Caco-2 (cell line): ENCODE data around the gene PPP1R13B. TPM values are rescaled to one million over a fixed set of nuclear protein-coding genes. Genes with fewer than 3 reads are reported as not detected.
A peak's percentile ranks its signal among the peaks of the same experiment; 100 is the strongest.

Source experiments
- BruUV-seq: library from RNA; stranded (reverse); fragments of 400-500 nt; replicated peaks from 2 replicates; lab custom pipeline; 2021; lab: Mats Ljungman, UMichigan
- CTCF ChIA-PET: fragments of 300-600 bp; sonication (Branson Sonifier 250); formaldehyde crosslinking; loops from one replicate; lab custom pipeline; 2022; ENCODE audit warnings: antibody characterized with exemption; lab: Charles Lee
- POLR2A ChIA-PET: fragments of 300-600 bp; sonication (Branson Sonifier 250); formaldehyde crosslinking; loops from one replicate; lab custom pipeline; 2022; ENCODE audit warnings: antibody characterized with exemption; lab: Charles Lee
- DNase-seq, 2 experiments: peaks; one replicate each; pipeline versions ENCODE4 v3.0.0 to v3.0.0-alpha.2; 2020 to 2022
- H3K27me3 ChIP-seq: replicated peaks from 2 replicates; pipeline ENCODE4 v1.6.0; 2011; ENCODE audit warnings: low read length; ENCODE audit not compliant: control insufficient read depth, insufficient read depth
- H3K36me3 ChIP-seq: 2 replicates; pipeline ENCODE4 v1.5.1; 2011; ENCODE audit warnings: low read length; ENCODE audit not compliant: control insufficient read depth, insufficient read depth
- H3K4me1 ChIP-seq: fragments of 250-450 bp; sonication (Bioruptor Pico); 2 replicates; pipeline ENCODE4 v1.5.1; 2020; ENCODE audit warnings: mild to moderate bottlenecking
- H3K4me3 ChIP-seq: 2 replicates; pipeline ENCODE4 v1.5.1; 2011; ENCODE audit warnings: low read depth, mild to moderate bottlenecking, control low read depth, low read length
- H3K9me3 ChIP-seq: fragments of 250-450 bp; sonication (Bioruptor Pico); 2 replicates; pipeline ENCODE4 v1.5.1; 2020; ENCODE audit warnings: mild to moderate bottlenecking, moderate library complexity
- H3K27ac Mint-ChIP-seq: one replicate; pipeline ENCODE4 v1.8.0; 2022; ENCODE audit warnings: mixed read lengths; ENCODE audit not compliant: unreplicated experiment
- H3K27me3 Mint-ChIP-seq: one replicate; pipeline ENCODE4 v1.8.0; 2022; ENCODE audit warnings: mixed read lengths; ENCODE audit not compliant: insufficient read depth, unreplicated experiment
- H3K36me3 Mint-ChIP-seq: one replicate; pipeline ENCODE4 v1.8.0; 2022; ENCODE audit warnings: mild to moderate bottlenecking, mixed read lengths; ENCODE audit not compliant: insufficient read depth, unreplicated experiment
- H3K4me1 Mint-ChIP-seq: one replicate; pipeline ENCODE4 v1.8.0; 2022; ENCODE audit warnings: low read depth, mixed read lengths; ENCODE audit not compliant: unreplicated experiment
- H3K4me3 Mint-ChIP-seq: one replicate; pipeline ENCODE4 v1.8.0; 2022; ENCODE audit warnings: mild to moderate bottlenecking, moderate library complexity, mixed read lengths; ENCODE audit not compliant: unreplicated experiment
- H3K9me3 Mint-ChIP-seq: one replicate; pipeline ENCODE4 v1.8.0; 2022; ENCODE audit warnings: mixed read lengths; ENCODE audit not compliant: unreplicated experiment
- intact Hi-C: fragments of 100-400 bp; cut with micrococcal nuclease; formaldehyde crosslinking; loops from one replicate; pipeline ENCODE4 v1.10.0; 2022; ENCODE audit not compliant: unreplicated experiment
- total RNA-seq: library from RNA; stranded (reverse); gene quantifications from 2 replicates; pipeline ENCODE4 v1.2.3, GENCODE V29; 2022
- TF ChIP-seq, protein P1 (sequence below), 2 experiments: fragments of 200-600 bp in 1 of 2; IDR thresholded peaks; 1 replicate in 1 of 2; 2 replicates in 1 of 2; pipeline versions ENCODE4 v1.5.1 to v1.8.0; 2011 to 2022; ENCODE audit warnings: antibody characterized with exemption in 1 of 2, control low read depth in 1 of 2, inconsistent platforms in 1 of 2, low read depth in 1 of 2, low read length in 1 of 2, mild to moderate bottlenecking in 1 of 2, moderate library complexity in 1 of 2; ENCODE audit not compliant: insufficient read depth in 1 of 2, severe bottlenecking in 1 of 2, unreplicated experiment in 1 of 2

Gene PPP1R13B
- total RNA-seq, 1 experiment from 2014 or later: 15.8 TPM

DNA sequence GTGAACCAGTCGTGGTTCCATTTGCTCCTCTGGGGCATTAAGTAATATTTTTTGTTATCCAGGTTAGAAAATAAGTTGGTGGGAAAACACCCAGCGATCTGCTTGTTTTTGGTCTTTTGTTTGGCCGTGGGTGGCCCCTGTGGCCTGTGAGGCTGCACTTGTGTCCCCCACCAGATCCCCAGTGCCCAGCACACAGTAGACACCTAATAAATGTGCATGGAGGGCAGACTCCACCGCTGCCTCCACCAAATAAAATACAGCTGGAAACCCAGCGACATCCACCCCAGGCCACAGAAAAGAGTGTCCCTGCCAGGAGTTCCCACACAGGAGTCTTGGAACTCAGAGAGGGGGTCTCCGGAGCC is 8.3 kb upstream of the PPP1R13B start:
- Histone ChIP-seq H3K4me3 (no peak overlapping the region), H3K27me3 (no peaks in the 10 kb centered on the region), H3K4me1 (peaks cover 14% of the 10 kb centered on the region), H3K36me3 (no peaks in the 10 kb centered on the region), H3K9me3 (no peaks in the 10 kb centered on the region)
- no peaks in the 10 kb centered on the region for H3K27me3 Mint-ChIP-seq
- CTCF ChIA-PET: interaction anchor here (0.6 kb wide), 1 partner anchor 44 kb away, joined by 4 read pairs; no protein-coding TSS in a partner anchor
- no TSS peak for BruUV-seq
- intact Hi-C loops: no loop called here
- no peaks in the 10 kb centered on the region for H3K9me3 Mint-ChIP-seq
- no peak for DNase-seq
- H3K4me1 Mint-ChIP-seq: peaks cover 8% of the 10 kb centered on the region
- POLR2A ChIA-PET: no interaction called here
- TF ChIP-seq, protein P1, sequence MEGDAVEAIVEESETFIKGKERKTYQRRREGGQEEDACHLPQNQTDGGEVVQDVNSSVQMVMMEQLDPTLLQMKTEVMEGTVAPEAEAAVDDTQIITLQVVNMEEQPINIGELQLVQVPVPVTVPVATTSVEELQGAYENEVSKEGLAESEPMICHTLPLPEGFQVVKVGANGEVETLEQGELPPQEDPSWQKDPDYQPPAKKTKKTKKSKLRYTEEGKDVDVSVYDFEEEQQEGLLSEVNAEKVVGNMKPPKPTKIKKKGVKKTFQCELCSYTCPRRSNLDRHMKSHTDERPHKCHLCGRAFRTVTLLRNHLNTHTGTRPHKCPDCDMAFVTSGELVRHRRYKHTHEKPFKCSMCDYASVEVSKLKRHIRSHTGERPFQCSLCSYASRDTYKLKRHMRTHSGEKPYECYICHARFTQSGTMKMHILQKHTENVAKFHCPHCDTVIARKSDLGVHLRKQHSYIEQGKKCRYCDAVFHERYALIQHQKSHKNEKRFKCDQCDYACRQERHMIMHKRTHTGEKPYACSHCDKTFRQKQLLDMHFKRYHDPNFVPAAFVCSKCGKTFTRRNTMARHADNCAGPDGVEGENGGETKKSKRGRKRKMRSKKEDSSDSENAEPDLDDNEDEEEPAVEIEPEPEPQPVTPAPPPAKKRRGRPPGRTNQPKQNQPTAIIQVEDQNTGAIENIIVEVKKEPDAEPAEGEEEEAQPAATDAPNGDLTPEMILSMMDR (IDR thresholded peaks at IDR 0.05; ENCODE audit: insufficient read depth in 1 of 2, low read depth in 1 of 2, low read length in 1 of 2, severe bottlenecking in 1 of 2, unreplicated experiment in 1 of 2): no peak
- no peak overlapping the region for H3K27ac Mint-ChIP-seq
- H3K36me3 Mint-ChIP-seq: no peaks in the 10 kb centered on the region
- H3K4me3 Mint-ChIP-seq: no peak overlapping the region

DNA sequence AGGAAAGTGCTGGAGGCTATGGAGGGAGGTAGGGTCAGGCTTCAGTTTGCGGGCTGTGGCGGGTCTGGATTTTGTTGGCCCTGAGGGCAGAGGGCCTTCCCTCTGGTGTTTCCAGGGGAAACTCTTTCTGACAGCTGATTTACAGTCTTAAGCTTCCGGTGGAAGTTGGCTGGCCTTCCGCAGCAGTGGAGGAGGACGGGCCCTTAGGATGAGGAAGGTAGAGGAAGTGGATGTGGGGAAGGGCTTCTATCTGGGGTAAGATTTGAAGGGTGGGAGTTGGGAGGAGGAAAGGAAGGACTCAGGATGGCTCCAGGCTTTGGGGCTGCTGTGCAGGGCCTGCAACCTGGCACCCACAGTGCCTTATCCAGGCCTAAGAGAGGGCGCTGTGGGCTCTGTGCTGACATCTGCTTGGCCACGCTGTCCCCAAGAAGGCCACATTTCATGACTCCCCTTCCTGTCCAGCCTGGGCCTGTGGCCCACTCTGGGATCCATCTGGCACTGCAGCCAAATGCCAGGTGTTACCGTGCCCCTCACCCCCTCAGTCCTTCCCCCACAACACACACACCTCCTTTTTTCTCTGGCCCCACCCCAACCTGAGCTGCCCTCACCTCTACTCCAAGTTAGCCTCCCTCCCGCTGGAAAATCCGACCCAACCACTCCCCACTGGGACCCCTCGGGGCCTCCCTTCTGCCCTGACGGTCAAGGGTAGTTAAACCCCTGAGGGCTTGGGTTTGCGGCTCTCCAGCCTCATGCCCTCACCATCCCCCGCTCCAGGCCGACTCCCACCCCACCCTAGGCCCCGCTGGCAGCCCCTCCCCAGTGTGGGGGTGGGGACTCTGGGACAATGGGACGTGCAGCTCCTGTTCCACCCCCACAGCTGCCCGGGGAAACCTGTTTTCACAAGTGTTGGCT is 7.7 kb upstream of the PPP1R13B start:
- Histone ChIP-seq H3K27me3 (no peaks in the 10 kb centered on the region), H3K9me3 (no peaks in the 10 kb centered on the region), H3K4me3 (no peak overlapping the region), H3K36me3 (no peaks in the 10 kb centered on the region), H3K4me1 (peaks cover 14% of the 10 kb centered on the region)
- Mint-ChIP-seq H3K27ac (no peak overlapping the region), H3K27me3 (no peaks in the 10 kb centered on the region), H3K36me3 (no peaks in the 10 kb centered on the region), H3K4me1 (peaks cover 8% of the 10 kb centered on the region), H3K9me3 (no peaks in the 10 kb centered on the region), H3K4me3 (no peak overlapping the region)
- POLR2A ChIA-PET: interaction anchor here (0.6 kb wide), 1 partner anchor 9 kb away, joined by 3 read pairs; no protein-coding TSS in a partner anchor
- intact Hi-C loops: no loop called here
- BruUV-seq: no TSS peak
- CTCF ChIA-PET: interaction anchor here (0.6 kb wide), 2 partner anchors 27 to 43 kb away, joined by 4 read pairs; no protein-coding TSS in a partner anchor
- TF ChIP-seq, protein P1 (IDR thresholded peaks at IDR 0.05; ENCODE audit: insufficient read depth in 1 of 2, low read depth in 1 of 2, low read length in 1 of 2, severe bottlenecking in 1 of 2, unreplicated experiment in 1 of 2): no peak
- peak; percentile 55 to 56 for DNase-seq

DNA sequence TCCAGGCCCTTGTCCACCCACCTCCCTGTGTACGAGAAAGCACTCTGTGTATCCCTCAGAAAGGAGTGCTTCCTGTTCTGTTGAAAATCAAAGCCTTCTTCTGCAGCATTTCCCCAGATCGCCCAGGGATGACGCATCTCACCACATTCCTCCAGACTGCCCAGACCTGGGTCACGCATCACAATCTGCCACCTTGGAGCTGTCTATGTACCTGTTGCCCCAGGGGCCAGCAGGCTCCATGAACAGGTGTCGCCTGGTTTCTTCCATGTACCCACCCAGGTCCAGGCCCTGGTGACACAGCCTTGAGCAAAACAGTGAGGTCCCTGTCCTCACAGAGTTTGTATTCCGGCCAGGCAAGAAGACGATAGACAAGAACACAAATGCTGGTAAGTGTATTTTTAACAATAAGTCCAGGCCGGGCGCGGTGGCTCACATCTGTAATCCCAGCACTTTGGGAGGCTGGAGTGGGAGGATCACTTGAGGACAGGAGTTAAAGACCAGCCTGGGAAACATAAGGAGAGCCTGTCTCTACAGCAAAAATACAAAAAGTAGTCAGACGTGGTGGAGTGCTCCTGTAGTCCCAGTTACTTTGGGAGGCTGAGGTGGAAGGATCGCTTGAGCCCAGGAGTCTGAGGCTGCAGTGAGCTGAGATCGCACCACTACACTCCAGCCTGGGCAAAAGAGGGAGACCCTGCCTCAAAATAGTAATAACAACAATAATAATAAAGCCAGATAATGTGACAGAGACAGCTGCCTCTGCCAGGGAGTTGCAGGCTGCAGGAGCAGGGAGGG is 6.8 kb upstream of the PPP1R13B start:
- Histone ChIP-seq H3K4me1 (peaks cover 14% of the 10 kb centered on the region), H3K27me3 (no peaks in the 10 kb centered on the region), H3K9me3 (no peaks in the 10 kb centered on the region), H3K4me3 (no peak overlapping the region), H3K36me3 (no peaks in the 10 kb centered on the region)
- intact Hi-C loops: no loop called here
- Mint-ChIP-seq H3K27ac (no peak overlapping the region), H3K4me3 (no peak overlapping the region), H3K9me3 (no peaks in the 10 kb centered on the region), H3K27me3 (no peaks in the 10 kb centered on the region), H3K36me3 (no peaks in the 10 kb centered on the region), H3K4me1 (peaks cover 8% of the 10 kb centered on the region)
- no peak for DNase-seq
- POLR2A ChIA-PET: interaction anchor here (0.6 kb wide), 1 partner anchor 9 kb away, joined by 3 read pairs; no protein-coding TSS in a partner anchor
- TF ChIP-seq, protein P1 (IDR thresholded peaks at IDR 0.05; ENCODE audit: insufficient read depth in 1 of 2, low read depth in 1 of 2, low read length in 1 of 2, severe bottlenecking in 1 of 2, unreplicated experiment in 1 of 2): no peak
- CTCF ChIA-PET: interaction anchor here (0.6 kb wide), 1 partner anchor 26 kb away, joined by 4 read pairs; no protein-coding TSS in a partner anchor
- BruUV-seq: no TSS peak
